ENCODE measurements around the gene PSENEN. TPM values are rescaled to one million over a fixed set of nuclear protein-coding genes. Genes with fewer than 3 reads are reported as not detected.

PSENEN gene
- total and polyA plus RNA-seq, 9 of the 15 experiments (the other 6 are each of a cell fraction or from before 2014, with no cell fraction given): 34.5 to 299 (median 61.1) TPM

GRCh38 chr19:35744430-35745327, 772 bp upstream of the PSENEN start (continued):
- TF ChIP-seq RBM39 (optimal IDR thresholded peaks at IDR 0.05; ENCODE audit: low read depth, low read length) (no peak), RNF2 (IDR thresholded peaks at IDR 0.05) (no peak), ZNF740 (CRISPR knock-in tag; IDR thresholded peaks at IDR 0.05) (peak; percentile 46; the same call in 1 of the 2 replicates), ZNF740 (tag; IDR thresholded peaks at IDR 0.05) (no peak), RBFOX2 (IDR thresholded peaks at IDR 0.05; ENCODE audit: low read depth, low read length) (peak; percentile 86), TAF1 (IDR thresholded peaks at IDR 0.05; ENCODE audit: control insufficient read depth, extremely low read depth, insufficient read depth, low read length, severe bottlenecking) (peak; percentile 55), ZFX (CRISPR knock-in tag; IDR thresholded peaks at IDR 0.05) (peak; percentile 36; the same call in 1 of the 2 replicates), RAD51 (IDR thresholded peaks at IDR 0.05; ENCODE audit: borderline replicate concordance, low read depth) (no peak), MTA3 (IDR thresholded peaks at IDR 0.05; ENCODE audit: borderline replicate concordance) (peak; percentile 15; the same call in 1 of the 2 replicates), TBP (optimal IDR thresholded peaks at IDR 0.05; ENCODE audit: low read depth, low read length) (peak; percentile 60)
- TF ChIP-seq, protein P1, sequence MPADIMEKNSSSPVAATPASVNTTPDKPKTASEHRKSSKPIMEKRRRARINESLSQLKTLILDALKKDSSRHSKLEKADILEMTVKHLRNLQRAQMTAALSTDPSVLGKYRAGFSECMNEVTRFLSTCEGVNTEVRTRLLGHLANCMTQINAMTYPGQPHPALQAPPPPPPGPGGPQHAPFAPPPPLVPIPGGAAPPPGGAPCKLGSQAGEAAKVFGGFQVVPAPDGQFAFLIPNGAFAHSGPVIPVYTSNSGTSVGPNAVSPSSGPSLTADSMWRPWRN (IDR thresholded peaks at IDR 0.05; ENCODE audit: low read depth): 0 out of 2 replicates have a peak, but pooled peaks have one; percentile 11
